Astrocyte of the spinal cord (primary cell): ENCODE measurements around the gene SVEP1.
A peak's percentile ranks its signal among the peaks of the same experiment; 100 is the strongest.

ENCODE experiments used
- DNase-seq: peaks from one replicate; pipeline ENCODE4 v3.0.0; 2011; ENCODE audit warnings: low read depth, low spot score
- H3K4me3 ChIP-seq: 2 replicates; pipeline ENCODE4 v1.5.1; 2011; ENCODE audit warnings: low read depth, mild to moderate bottlenecking, low read length, moderate library complexity
- CTCF ChIP-seq: IDR thresholded peaks from 2 replicates; pipeline ENCODE4 v1.5.1; 2012; ENCODE audit warnings: low read depth, mild to moderate bottlenecking, low read length, inconsistent platforms
- in situ Hi-C: cut with HindIII; loops from 2 replicates; pipeline ENCODE4 v1.10.0; 2017; ENCODE audit warnings: low sequenced_read_pairs

SVEP1 gene

GRCh38 chr9:110340306-110340705, 239.2 kb downstream of the SVEP1 start:
- in situ Hi-C loops: no loop called here
- no peak for DNase-seq
- no peak overlapping the region for H3K4me3 ChIP-seq
- TF ChIP-seq CTCF: peak; percentile 55

- in situ Hi-C loops: no loop called here
- no peak overlapping the region for H3K4me3 ChIP-seq
- TF ChIP-seq CTCF: no peak
- DNase-seq: peak; percentile 11
Observed at GRCh38 chr9:110338143-110338542, 241.4 kb downstream of the SVEP1 start.

- in situ Hi-C loops: no loop called here
- peak; percentile 31 for DNase-seq
Observed at GRCh38 chr9:110337727-110338126, 241.8 kb downstream of the SVEP1 start, which contains the start of gene TXNDC8. TSS of gene TXNDC8 (minus strand) at chr9:110337863.

GRCh38 chr9:110336363-110336762, 243.2 kb downstream of the SVEP1 start:
- no peak for TF ChIP-seq CTCF
- DNase-seq: no peak
- H3K4me3 ChIP-seq: no peak overlapping the region
- in situ Hi-C loops: no loop called here

More at GRCh38 chr9:110337727-110338126, 241.8 kb downstream of the SVEP1 start, which contains the start of gene TXNDC8:
- TF ChIP-seq CTCF: no peak
- H3K4me3 ChIP-seq: no peak within 1 kb of the TSS

- no peak overlapping the region for H3K4me3 ChIP-seq
- TF ChIP-seq CTCF: no peak
- in situ Hi-C loops: no loop called here
- DNase-seq: no peak
Observed at GRCh38 chr9:110334871-110335270, 244.7 kb downstream of the SVEP1 start.

- no peak overlapping the region for H3K4me3 ChIP-seq
- no peak for TF ChIP-seq CTCF
- in situ Hi-C loops: no loop called here
- DNase-seq: no peak
Observed at GRCh38 chr9:110334183-110334582, 245.4 kb downstream of the SVEP1 start.

GRCh38 chr9:110332766-110333165, 246.8 kb downstream of the SVEP1 start:
- no peak for TF ChIP-seq CTCF
- DNase-seq: no peak
- in situ Hi-C loops: no loop called here
- H3K4me3 ChIP-seq: no peak overlapping the region
